OCI-LY1 (cell line): ENCODE results near the gene LDLRAD4.

Source experiments
- H2AFZ ChIP-seq: fragments of 200-600 bp; sonication (generic), shearing (Covaris generic); 2 replicates; pipeline ENCODE4 v1.6.0; 2014; ENCODE audit warnings: antibody characterized with exemption, mild to moderate bottlenecking, low read length
- H3F3A ChIP-seq: fragments of 200-600 bp; sonication (generic), shearing (Covaris generic); 2 replicates; pipeline ENCODE4 v1.6.0; 2014; ENCODE audit warnings: mild to moderate bottlenecking, antibody characterized with exemption, low read length, moderate library complexity; ENCODE audit not compliant: insufficient read depth
- H3K27ac ChIP-seq: fragments of 200-600 bp; sonication (generic); 2 replicates; pipeline ENCODE4 v1.5.1; 2014; ENCODE audit warnings: low read length, mixed run types, mild to moderate bottlenecking, low read depth; ENCODE audit not compliant: poor library complexity, severe bottlenecking
- H3K27me3 ChIP-seq: fragments of 200-600 bp; sonication (generic); 2 replicates; pipeline ENCODE4 v1.6.0; 2014; ENCODE audit warnings: antibody characterized with exemption, mild to moderate bottlenecking, low read length, moderate library complexity; ENCODE audit not compliant: insufficient read depth
- H3K36me3 ChIP-seq: fragments of 200-600 bp; sonication (generic); 2 replicates; pipeline ENCODE4 v1.6.1; 2014; ENCODE audit warnings: mild to moderate bottlenecking, antibody characterized with exemption, low read length, moderate library complexity, mixed read lengths; ENCODE audit not compliant: insufficient read depth
- H3K4me1 ChIP-seq: fragments of 200-600 bp; sonication (generic); 2 replicates; pipeline ENCODE4 v1.5.1; 2014; ENCODE audit warnings: mild to moderate bottlenecking, low read length, moderate library complexity; ENCODE audit not compliant: insufficient read depth, severe bottlenecking
- H3K4me2 ChIP-seq: fragments of 200-600 bp; sonication (generic), shearing (Covaris generic); 2 replicates; pipeline ENCODE4 v1.6.1; 2014; ENCODE audit warnings: low read length
- H3K4me3 ChIP-seq: fragments of 200-600 bp; sonication (generic); 2 replicates; pipeline ENCODE4 v1.5.1; 2014; ENCODE audit warnings: low read length, low read depth, mild to moderate bottlenecking, mixed read lengths; ENCODE audit not compliant: poor library complexity, severe bottlenecking
- H3K79me2 ChIP-seq: fragments of 200-600 bp; shearing (Covaris generic); 2 replicates; pipeline ENCODE4 v1.6.1; 2016; ENCODE audit warnings: mixed run types, low read length, mixed read lengths; ENCODE audit not compliant: insufficient read depth
- H3K9ac ChIP-seq: fragments of 200-600 bp; sonication (generic), shearing (Covaris generic); 2 replicates; pipeline ENCODE4 v1.6.1; 2014; ENCODE audit warnings: mild to moderate bottlenecking, low read length, mixed read lengths
- H3K9me2 ChIP-seq: fragments of 200-600 bp; sonication (generic), shearing (Covaris generic); 2 replicates; pipeline ENCODE4 v1.6.1; 2014; ENCODE audit warnings: low read depth, mild to moderate bottlenecking, low read length, mixed read lengths
- H3K9me3 ChIP-seq: fragments of 200-600 bp; shearing (Covaris generic); 2 replicates; pipeline ENCODE4 v1.6.1; 2014; ENCODE audit warnings: low read length, mixed read lengths
- H4K20me1 ChIP-seq: fragments of 200-600 bp; sonication (generic), shearing (Covaris generic); 2 replicates; pipeline ENCODE4 v1.6.0; 2016; ENCODE audit warnings: mild to moderate bottlenecking, low read length; ENCODE audit not compliant: insufficient read depth
- EZH2 ChIP-seq: fragments of 200-600 bp; sonication (generic), shearing (Covaris generic); IDR thresholded peaks from 2 replicates; pipeline ENCODE4 v1.8.0; 2017; ENCODE audit warnings: borderline replicate concordance, mixed run types, mild to moderate bottlenecking, antibody characterized with exemption, low read length, moderate library complexity, mixed read lengths
- TF ChIP-seq, protein P1 (sequence below): fragments of 200-600 bp; sonication (generic), shearing (Covaris generic); IDR thresholded peaks from 2 replicates; pipeline ENCODE4 v1.5.1; 2017; ENCODE audit warnings: mild to moderate bottlenecking, antibody characterized with exemption, low read length, moderate library complexity, mixed read lengths

Gene LDLRAD4

GRCh38 chr18:13313006-13313686 lies 94.6 kb downstream of the LDLRAD4 start:
- Histone ChIP-seq H3K27me3 (peaks cover 47% of the 10 kb centered on the region; the same call in 1 of the 2 replicates), H3K4me1 (no peaks in the 10 kb centered on the region), H3K27ac (no peak overlapping the region), H3K79me2 (no peaks in the 10 kb centered on the region), H3K4me3 (no peak overlapping the region), H3K9ac (no peak overlapping the region), H3K36me3 (no peaks in the 10 kb centered on the region; the same call in 1 of the 2 replicates), H3K4me2 (no peak overlapping the region), H3K9me2 (no peaks in the 10 kb centered on the region), H4K20me1 (no peaks in the 10 kb centered on the region), H3F3A (no peaks in the 10 kb centered on the region), H2AFZ (no peak overlapping the region), H3K9me3 (peaks cover 20% of the 10 kb centered on the region)
- no peak for TF ChIP-seq EZH2
- TF ChIP-seq, protein P1, sequence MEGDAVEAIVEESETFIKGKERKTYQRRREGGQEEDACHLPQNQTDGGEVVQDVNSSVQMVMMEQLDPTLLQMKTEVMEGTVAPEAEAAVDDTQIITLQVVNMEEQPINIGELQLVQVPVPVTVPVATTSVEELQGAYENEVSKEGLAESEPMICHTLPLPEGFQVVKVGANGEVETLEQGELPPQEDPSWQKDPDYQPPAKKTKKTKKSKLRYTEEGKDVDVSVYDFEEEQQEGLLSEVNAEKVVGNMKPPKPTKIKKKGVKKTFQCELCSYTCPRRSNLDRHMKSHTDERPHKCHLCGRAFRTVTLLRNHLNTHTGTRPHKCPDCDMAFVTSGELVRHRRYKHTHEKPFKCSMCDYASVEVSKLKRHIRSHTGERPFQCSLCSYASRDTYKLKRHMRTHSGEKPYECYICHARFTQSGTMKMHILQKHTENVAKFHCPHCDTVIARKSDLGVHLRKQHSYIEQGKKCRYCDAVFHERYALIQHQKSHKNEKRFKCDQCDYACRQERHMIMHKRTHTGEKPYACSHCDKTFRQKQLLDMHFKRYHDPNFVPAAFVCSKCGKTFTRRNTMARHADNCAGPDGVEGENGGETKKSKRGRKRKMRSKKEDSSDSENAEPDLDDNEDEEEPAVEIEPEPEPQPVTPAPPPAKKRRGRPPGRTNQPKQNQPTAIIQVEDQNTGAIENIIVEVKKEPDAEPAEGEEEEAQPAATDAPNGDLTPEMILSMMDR = no peak

- Histone ChIP-seq H3K4me1 (no peaks in the 10 kb centered on the region), H3K9me3 (peaks cover 20% of the 10 kb centered on the region), H3F3A (no peaks in the 10 kb centered on the region), H3K27me3 (peaks cover 47% of the 10 kb centered on the region; the same call in 1 of the 2 replicates), H2AFZ (no peak overlapping the region), H4K20me1 (no peaks in the 10 kb centered on the region), H3K9ac (no peak overlapping the region), H3K27ac (no peak overlapping the region), H3K9me2 (no peaks in the 10 kb centered on the region), H3K4me2 (no peak overlapping the region), H3K79me2 (no peaks in the 10 kb centered on the region), H3K36me3 (no peaks in the 10 kb centered on the region; the same call in 1 of the 2 replicates), H3K4me3 (no peak overlapping the region)
- TF ChIP-seq EZH2 = no peak
- TF ChIP-seq, protein P1 = no peak
Observed at GRCh38 chr18:13315000-13315399, 96.4 kb downstream of the LDLRAD4 start.

GRCh38 chr18:13316063-13316462 lies 97.5 kb downstream of the LDLRAD4 start:
- H3F3A ChIP-seq = no peaks in the 10 kb centered on the region
- no peaks in the 10 kb centered on the region; the same call in 1 of the 2 replicates for H3K36me3 ChIP-seq
- H3K4me1 ChIP-seq = no peaks in the 10 kb centered on the region
- H3K27ac ChIP-seq = no peak overlapping the region
- H4K20me1 ChIP-seq = no peaks in the 10 kb centered on the region
- H3K4me3 ChIP-seq = no peak overlapping the region
- peaks cover 20% of the 10 kb centered on the region for H3K9me3 ChIP-seq
- H3K27me3 ChIP-seq = peaks cover 44% of the 10 kb centered on the region; the same call in 1 of the 2 replicates
- H3K4me2 ChIP-seq = no peak overlapping the region
- no peak overlapping the region for H3K9ac ChIP-seq
- H3K79me2 ChIP-seq = no peaks in the 10 kb centered on the region
- no peak overlapping the region for H2AFZ ChIP-seq
- no peaks in the 10 kb centered on the region for H3K9me2 ChIP-seq
- TF ChIP-seq, protein P1 = no peak
- TF ChIP-seq EZH2 = no peak
